Smooth muscle cell (in vitro differentiated cells): Measurements from ENCODE around the gene DOCK9. TPM values are rescaled to one million over a fixed set of nuclear protein-coding genes. Genes with fewer than 3 reads are reported as not detected.

Source experiments
- DNase-seq: peaks from one replicate; lab custom pipeline; 2025; ENCODE audit not compliant: unreplicated experiment; lab: John Stamatoyannopoulos, UW
- H2AFZ ChIP-seq: fragments of 200-600 bp; sonication (generic); 2 replicates; pipeline ENCODE4 v1.6.0; 2016; ENCODE audit warnings: antibody characterized with exemption, low read depth, mild to moderate bottlenecking
- H3F3A ChIP-seq: fragments of 200-600 bp; sonication (generic); 2 replicates; pipeline ENCODE4 v1.6.0; 2017; ENCODE audit warnings: antibody characterized with exemption, low read depth
- H3K27ac ChIP-seq: fragments of 200-600 bp; sonication (generic); 2 replicates; pipeline ENCODE4 v1.5.1; 2016; ENCODE audit warnings: low read depth, mild to moderate bottlenecking
- H3K27me3 ChIP-seq: fragments of 200-600 bp; sonication (generic); 2 replicates; pipeline ENCODE4 v1.6.1; 2016; ENCODE audit warnings: low read depth, mild to moderate bottlenecking
- H3K36me3 ChIP-seq: fragments of 200-600 bp; sonication (generic); 2 replicates; pipeline ENCODE4 v1.5.1; 2016; ENCODE audit warnings: low read depth
- H3K4me1 ChIP-seq: fragments of 200-600 bp; sonication (generic); 2 replicates; pipeline ENCODE4 v1.5.1; 2016; ENCODE audit warnings: low read depth
- H3K4me2 ChIP-seq: fragments of 200-600 bp; sonication (generic); 2 replicates; pipeline ENCODE4 v1.6.0; 2016; ENCODE audit warnings: mild to moderate bottlenecking
- H3K4me3 ChIP-seq: fragments of 200-600 bp; sonication (generic); 2 replicates; pipeline ENCODE4 v1.5.1; 2016; ENCODE audit warnings: mild to moderate bottlenecking
- H3K79me2 ChIP-seq: fragments of 200-600 bp; sonication (generic); 2 replicates; pipeline ENCODE4 v1.6.0; 2016; ENCODE audit warnings: low read depth, mild to moderate bottlenecking
- H3K9ac ChIP-seq: fragments of 200-600 bp; sonication (generic); 2 replicates; pipeline ENCODE4 v1.6.0; 2016; ENCODE audit warnings: low read depth
- H3K9me3 ChIP-seq: fragments of 200-600 bp; sonication (generic); replicated peaks from 2 replicates; pipeline ENCODE4 v1.5.1; 2016; ENCODE audit warnings: low read depth
- H4K20me1 ChIP-seq: fragments of 200-600 bp; sonication (generic); 2 replicates; pipeline ENCODE4 v1.6.0; 2016; ENCODE audit warnings: low read depth
- CTCF ChIP-seq: fragments of 200-600 bp; sonication (generic); IDR thresholded peaks from 2 replicates; pipeline ENCODE4 v1.5.1; 2017; ENCODE audit warnings: borderline replicate concordance, mild to moderate bottlenecking, antibody characterized with exemption; ENCODE audit not compliant: insufficient read depth, poor library complexity, severe bottlenecking
- WGBS: methylation state at CpG from one replicate; pipeline ENCODE4 v1.1.7; 2016; ENCODE audit warnings: low lambda C conversion rate; 5-methylcytosine and 5-hydroxymethylcytosine counted together
- polyA plus RNA-seq: library from polyadenylated mRNA; unstranded; fragments of >200 nt; fragmentation: Nextera tagmentation; extraction: Ambion mirVana; gene quantifications from 2 replicates; pipeline ENCODE4 v1.2.1, GENCODE V29; 2016
- total RNA-seq: library from RNA; depleted of rRNA; stranded (reverse); fragments of >200 nt; gene quantifications from 2 replicates; pipeline ENCODE4 v1.2.3, GENCODE V29; 2014

DOCK9 gene
- total and polyA plus RNA-seq, 2 experiments from 2014 or later: 5.7 to 25.1 TPM

GRCh38 chr13:98829541-98829940, 148.3 kb downstream of the DOCK9 start:
- no peaks in the 10 kb centered on the region for H3K27me3 ChIP-seq
- 98% methylated on average over 5 of the region's 5 CpGs for WGBS
- no peak overlapping the region for H3K27ac ChIP-seq
- H3K36me3 ChIP-seq: no peaks in the 10 kb centered on the region
- H3K9ac ChIP-seq: no peak overlapping the region
- peaks cover 23% of the 10 kb centered on the region for H3K4me1 ChIP-seq
- TF ChIP-seq CTCF: no peak
- no peaks in the 10 kb centered on the region for H4K20me1 ChIP-seq
- no peaks in the 10 kb centered on the region for H3F3A ChIP-seq
- H2AFZ ChIP-seq: no peak overlapping the region
- H3K4me2 ChIP-seq: no peak overlapping the region
- no peaks in the 10 kb centered on the region for H3K79me2 ChIP-seq
- H3K9me3 ChIP-seq: no peaks in the 10 kb centered on the region
- no peak overlapping the region for H3K4me3 ChIP-seq
- DNase-seq: no peak

- Histone ChIP-seq H3K4me3 (no peak overlapping the region), H3K4me1 (peaks cover 14% of the 10 kb centered on the region), H3K36me3 (no peaks in the 10 kb centered on the region), H3K27ac (no peak overlapping the region), H3K4me2 (no peak overlapping the region), H4K20me1 (no peaks in the 10 kb centered on the region), H3K9ac (no peak overlapping the region), H3K27me3 (no peaks in the 10 kb centered on the region), H3F3A (no peaks in the 10 kb centered on the region), H3K79me2 (no peaks in the 10 kb centered on the region), H3K9me3 (no peaks in the 10 kb centered on the region), H2AFZ (no peak overlapping the region)
- 95% methylated on average over 2 of the region's 2 CpGs for WGBS
- TF ChIP-seq CTCF: no peak
- DNase-seq: no peak
These were observed 149.2 kb downstream of the DOCK9 start for GRCh38 chr13:98828614-98829013.

GRCh38 chr13:98827449-98827848, 150.4 kb downstream of the DOCK9 start:
- H3F3A ChIP-seq: no peaks in the 10 kb centered on the region
- no peaks in the 10 kb centered on the region for H4K20me1 ChIP-seq
- no peak overlapping the region for H3K9ac ChIP-seq
- H3K9me3 ChIP-seq: no peaks in the 10 kb centered on the region
- no peak overlapping the region for H2AFZ ChIP-seq
- H3K4me2 ChIP-seq: no peak overlapping the region
- no peaks in the 10 kb centered on the region for H3K27me3 ChIP-seq
- H3K4me1 ChIP-seq: peaks cover 14% of the 10 kb centered on the region
- 65% methylated on average over 14 of the region's 14 CpGs for WGBS
- H3K79me2 ChIP-seq: no peaks in the 10 kb centered on the region
- no peaks in the 10 kb centered on the region for H3K36me3 ChIP-seq
- H3K27ac ChIP-seq: no peak overlapping the region
- no peak overlapping the region for H3K4me3 ChIP-seq
- TF ChIP-seq CTCF: no peak
- no peak for DNase-seq

GRCh38 chr13:98826146-98826545, 151.7 kb downstream of the DOCK9 start:
- H3K27ac ChIP-seq: no peak overlapping the region
- H3K4me1 ChIP-seq: peaks cover 21% of the 10 kb centered on the region
- H2AFZ ChIP-seq: no peak overlapping the region
- H3K4me2 ChIP-seq: no peak overlapping the region
- H3K36me3 ChIP-seq: no peaks in the 10 kb centered on the region
- H4K20me1 ChIP-seq: no peaks in the 10 kb centered on the region
- DNase-seq: no peak
- H3K27me3 ChIP-seq: no peaks in the 10 kb centered on the region
- no peaks in the 10 kb centered on the region for H3F3A ChIP-seq
- no peak overlapping the region for H3K9ac ChIP-seq
- no peak overlapping the region for H3K4me3 ChIP-seq
- TF ChIP-seq CTCF: no peak
- no peaks in the 10 kb centered on the region for H3K79me2 ChIP-seq
- no peaks in the 10 kb centered on the region for H3K9me3 ChIP-seq
- WGBS: 38% methylated on average over 6 of the region's 6 CpGs
